Ishikawa (cell line): ENCODE data around the gene FAM181A.

Experiments
- CEBPB ChIP-seq: IDR thresholded peaks from 2 replicates; pipeline ENCODE4 v1.6.1; 2012
- CREB1 ChIP-seq: IDR thresholded peaks from 2 replicates; pipeline ENCODE4 v1.6.1; 2012; ENCODE audit warnings: low read depth
- EGR1 ChIP-seq: IDR thresholded peaks from 2 replicates; pipeline ENCODE4 v1.6.1; 2012
- EP300 ChIP-seq: IDR thresholded peaks from 2 replicates; pipeline ENCODE4 v1.6.1; 2012; ENCODE audit warnings: borderline replicate concordance
- FOXM1 ChIP-seq: IDR thresholded peaks from 2 replicates; pipeline ENCODE4 v1.6.1; 2012; ENCODE audit warnings: low read depth, borderline replicate concordance
- NFIC ChIP-seq: IDR thresholded peaks from 2 replicates; pipeline ENCODE4 v1.6.1; 2012
- RAD21 ChIP-seq: IDR thresholded peaks from 2 replicates; pipeline ENCODE4 v1.6.1; 2012; ENCODE audit warnings: low read depth
- TAF1 ChIP-seq: IDR thresholded peaks from 2 replicates; pipeline ENCODE4 v1.6.1; 2012; ENCODE audit warnings: low read depth, mild to moderate bottlenecking
- TCF12 ChIP-seq: IDR thresholded peaks from 2 replicates; pipeline ENCODE4 v1.6.1; 2012; ENCODE audit warnings: low read depth
- TEAD4 ChIP-seq: IDR thresholded peaks from 2 replicates; pipeline ENCODE4 v1.6.1; 2012
- YY1 ChIP-seq: IDR thresholded peaks from 2 replicates; pipeline ENCODE4 v1.6.1; 2012; ENCODE audit warnings: low read depth
- ZBTB7A ChIP-seq: IDR thresholded peaks from 2 replicates; pipeline ENCODE4 v1.6.1; 2012; ENCODE audit warnings: low read depth
- TF ChIP-seq, protein P1 (sequence below): IDR thresholded peaks from 2 replicates; pipeline ENCODE4 v1.6.1; 2012
- TF ChIP-seq, protein P2 (sequence below): IDR thresholded peaks from 2 replicates; pipeline ENCODE4 v1.6.1; 2012
- TF ChIP-seq, protein P3 (sequence below): IDR thresholded peaks from 2 replicates; pipeline ENCODE4 v1.6.1; 2012; ENCODE audit warnings: low read depth, mild to moderate bottlenecking

Gene FAM181A

DNA sequence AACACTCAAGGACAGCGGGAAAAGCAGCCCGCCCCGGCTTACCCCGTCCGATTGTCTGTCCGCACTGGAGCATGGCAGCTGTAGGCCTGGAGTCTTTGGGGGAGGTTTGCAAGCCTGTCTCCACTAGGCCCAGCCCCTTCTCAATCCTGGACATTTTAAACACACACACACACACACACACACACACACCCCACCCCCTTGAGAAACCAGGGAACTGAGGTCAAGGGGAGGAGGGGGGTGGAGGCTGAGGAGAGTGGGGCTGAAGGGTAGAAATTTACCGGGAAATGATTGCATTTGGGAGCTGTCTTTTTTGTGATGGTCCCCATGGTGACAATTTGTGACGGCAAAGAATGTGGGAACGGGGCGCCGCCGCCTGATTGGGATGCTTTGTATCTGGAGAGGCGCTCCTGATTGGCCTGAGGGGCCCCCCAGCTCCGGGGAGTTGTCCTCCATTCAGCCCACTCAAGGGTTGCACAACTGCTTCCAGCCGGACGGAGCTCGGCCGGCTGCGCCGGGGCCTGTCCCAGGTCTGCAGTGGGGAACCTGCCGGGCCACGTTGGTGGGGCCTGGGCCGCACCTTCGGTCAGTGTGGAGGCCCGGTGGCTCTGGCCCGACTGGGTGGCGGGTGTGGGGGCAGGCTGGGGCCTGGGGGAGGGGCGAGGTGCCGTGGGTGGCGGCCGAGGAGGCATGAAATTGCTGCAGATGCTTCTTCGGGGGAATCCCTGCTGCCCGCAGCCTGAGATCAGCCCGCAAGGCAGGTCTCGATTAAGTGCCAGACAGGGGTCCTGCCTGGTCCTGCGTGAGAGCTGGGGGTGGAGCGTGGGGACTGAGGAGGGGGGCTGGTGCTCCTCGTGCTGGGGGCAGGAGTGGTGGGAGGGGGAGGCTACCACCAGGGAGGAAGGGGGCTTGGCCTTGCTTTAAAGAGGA, at the start of gene FAM181A:
Gene FAM181A (plus strand): TSS at position 472 of the 927 bp plus-strand sequence. CDS start 942 bp downstream, outside the sequence.
- TF ChIP-seq RAD21 (no peak), YY1 (no peak), FOXM1 (no peak), TEAD4 (no peak), CEBPB (no peak)

DNA sequence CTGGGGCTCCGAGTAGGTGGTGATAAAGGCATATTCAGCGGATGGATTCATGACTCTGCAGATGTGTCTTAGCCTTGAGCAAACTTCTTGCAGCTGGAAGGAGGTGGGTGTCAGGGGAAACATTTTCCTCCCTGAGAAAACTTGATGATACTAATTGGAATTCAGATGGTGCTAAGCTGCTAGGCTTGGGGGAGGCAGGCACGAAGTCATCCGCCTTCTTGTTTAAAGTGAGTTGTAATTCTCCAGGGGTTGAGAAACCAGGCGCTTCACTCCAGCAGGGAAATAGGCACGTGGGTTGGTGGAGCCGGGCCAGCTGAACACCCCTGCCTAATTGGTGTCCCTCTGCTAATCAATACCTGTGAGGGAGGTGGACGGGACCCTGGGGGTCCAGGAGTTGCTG, 48.9 kb upstream of the FAM181A start:
- TF ChIP-seq EGR1: no peak
- TF ChIP-seq CEBPB: no peak
- TF ChIP-seq, protein P1, sequence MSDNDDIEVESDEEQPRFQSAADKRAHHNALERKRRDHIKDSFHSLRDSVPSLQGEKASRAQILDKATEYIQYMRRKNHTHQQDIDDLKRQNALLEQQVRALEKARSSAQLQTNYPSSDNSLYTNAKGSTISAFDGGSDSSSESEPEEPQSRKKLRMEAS: no peak
- TF ChIP-seq RAD21: no peak
- no peak for TF ChIP-seq EP300
- no peak for TF ChIP-seq TEAD4
- no peak for TF ChIP-seq TCF12
- TF ChIP-seq TAF1: no peak
- TF ChIP-seq FOXM1: no peak
- TF ChIP-seq, protein P2, sequence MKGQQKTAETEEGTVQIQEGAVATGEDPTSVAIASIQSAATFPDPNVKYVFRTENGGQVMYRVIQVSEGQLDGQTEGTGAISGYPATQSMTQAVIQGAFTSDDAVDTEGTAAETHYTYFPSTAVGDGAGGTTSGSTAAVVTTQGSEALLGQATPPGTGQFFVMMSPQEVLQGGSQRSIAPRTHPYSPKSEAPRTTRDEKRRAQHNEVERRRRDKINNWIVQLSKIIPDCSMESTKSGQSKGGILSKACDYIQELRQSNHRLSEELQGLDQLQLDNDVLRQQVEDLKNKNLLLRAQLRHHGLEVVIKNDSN: no peak
- no peak for TF ChIP-seq ZBTB7A
- TF ChIP-seq NFIC: no peak
- no peak for TF ChIP-seq CREB1
- TF ChIP-seq, protein P3, sequence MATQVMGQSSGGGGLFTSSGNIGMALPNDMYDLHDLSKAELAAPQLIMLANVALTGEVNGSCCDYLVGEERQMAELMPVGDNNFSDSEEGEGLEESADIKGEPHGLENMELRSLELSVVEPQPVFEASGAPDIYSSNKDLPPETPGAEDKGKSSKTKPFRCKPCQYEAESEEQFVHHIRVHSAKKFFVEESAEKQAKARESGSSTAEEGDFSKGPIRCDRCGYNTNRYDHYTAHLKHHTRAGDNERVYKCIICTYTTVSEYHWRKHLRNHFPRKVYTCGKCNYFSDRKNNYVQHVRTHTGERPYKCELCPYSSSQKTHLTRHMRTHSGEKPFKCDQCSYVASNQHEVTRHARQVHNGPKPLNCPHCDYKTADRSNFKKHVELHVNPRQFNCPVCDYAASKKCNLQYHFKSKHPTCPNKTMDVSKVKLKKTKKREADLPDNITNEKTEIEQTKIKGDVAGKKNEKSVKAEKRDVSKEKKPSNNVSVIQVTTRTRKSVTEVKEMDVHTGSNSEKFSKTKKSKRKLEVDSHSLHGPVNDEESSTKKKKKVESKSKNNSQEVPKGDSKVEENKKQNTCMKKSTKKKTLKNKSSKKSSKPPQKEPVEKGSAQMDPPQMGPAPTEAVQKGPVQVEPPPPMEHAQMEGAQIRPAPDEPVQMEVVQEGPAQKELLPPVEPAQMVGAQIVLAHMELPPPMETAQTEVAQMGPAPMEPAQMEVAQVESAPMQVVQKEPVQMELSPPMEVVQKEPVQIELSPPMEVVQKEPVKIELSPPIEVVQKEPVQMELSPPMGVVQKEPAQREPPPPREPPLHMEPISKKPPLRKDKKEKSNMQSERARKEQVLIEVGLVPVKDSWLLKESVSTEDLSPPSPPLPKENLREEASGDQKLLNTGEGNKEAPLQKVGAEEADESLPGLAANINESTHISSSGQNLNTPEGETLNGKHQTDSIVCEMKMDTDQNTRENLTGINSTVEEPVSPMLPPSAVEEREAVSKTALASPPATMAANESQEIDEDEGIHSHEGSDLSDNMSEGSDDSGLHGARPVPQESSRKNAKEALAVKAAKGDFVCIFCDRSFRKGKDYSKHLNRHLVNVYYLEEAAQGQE: no peak
- TF ChIP-seq YY1: no peak

DNA sequence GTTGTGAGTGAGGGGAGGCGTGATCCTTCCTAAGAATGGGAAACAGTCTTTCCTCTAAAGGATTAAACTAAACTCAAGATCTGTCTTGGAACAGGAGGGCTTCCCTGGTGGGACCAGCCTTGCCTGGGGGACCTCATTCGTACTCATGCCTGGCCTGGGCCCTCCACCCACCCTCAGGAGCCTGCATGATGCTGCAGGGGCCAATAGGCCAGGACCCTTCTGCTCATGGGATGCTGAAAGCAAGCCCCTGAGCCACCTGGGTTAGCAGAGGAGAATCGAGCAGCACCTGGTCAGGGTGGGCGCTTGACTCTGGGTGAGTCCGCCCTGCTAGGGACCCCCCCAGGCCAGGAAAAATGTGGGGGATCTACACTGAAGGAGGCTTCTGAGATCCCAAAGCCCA, 48.3 kb upstream of the FAM181A start:
- no peak for TF ChIP-seq EGR1
- no peak for TF ChIP-seq YY1
- TF ChIP-seq, protein P1: no peak
- TF ChIP-seq TCF12: no peak
- no peak for TF ChIP-seq ZBTB7A
- no peak for TF ChIP-seq FOXM1
- no peak for TF ChIP-seq CREB1
- no peak for TF ChIP-seq TEAD4
- TF ChIP-seq, protein P2: no peak
- no peak for TF ChIP-seq RAD21
- no peak for TF ChIP-seq TAF1
- TF ChIP-seq, protein P3: no peak
- no peak for TF ChIP-seq EP300
- no peak for TF ChIP-seq CEBPB
- no peak for TF ChIP-seq NFIC

DNA sequence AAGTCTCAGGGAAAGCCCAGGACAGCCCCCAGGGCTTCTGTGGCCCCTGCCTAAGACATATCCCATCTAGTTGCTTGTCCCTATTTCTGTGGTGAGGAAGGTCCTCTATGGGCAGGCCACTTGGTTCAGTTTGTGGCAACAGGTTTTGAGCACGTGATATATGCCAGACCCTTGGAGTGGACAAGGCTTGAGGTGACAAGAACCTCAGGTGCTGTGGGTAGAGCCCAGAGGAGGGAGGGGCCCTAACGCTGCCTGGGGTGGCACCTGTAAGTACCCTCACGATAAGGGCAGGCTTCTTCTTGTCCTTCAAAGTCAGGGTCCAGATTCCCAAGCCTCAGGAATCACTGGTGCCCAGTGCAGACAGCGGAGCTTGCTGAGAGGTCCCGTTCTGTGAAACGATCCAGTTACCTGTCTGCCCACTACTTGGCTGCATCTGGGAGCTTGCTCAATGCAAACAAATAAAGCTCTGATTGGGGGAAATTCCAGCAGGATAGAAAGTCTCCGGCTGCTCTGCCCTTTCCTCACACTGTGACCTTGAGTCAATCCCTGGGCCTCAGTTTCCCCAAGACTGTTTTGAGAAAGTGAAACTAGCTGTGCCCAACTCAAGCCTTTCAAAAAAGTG, 47.7 kb upstream of the FAM181A start:
- TF ChIP-seq, protein P1: no peak
- TF ChIP-seq TEAD4 (no peak), TCF12 (no peak), YY1 (no peak)
- TF ChIP-seq, protein P3: no peak
